H1 (cell line): Measurements from ENCODE around the gene NRXN3. TPM values are rescaled to one million over a fixed set of nuclear protein-coding genes. Genes with fewer than 3 reads are reported as not detected.

Experiments used
- CTCF ChIA-PET: fragments of 300-600 bp; sonication (Branson Sonifier 250); formaldehyde crosslinking; loops from one replicate; lab custom pipeline; 2021; ENCODE audit not compliant: partially characterized antibody; lab: Charles Lee
- POLR2A ChIA-PET: fragments of 300-600 bp; sonication (Branson Sonifier 250); formaldehyde crosslinking; loops from one replicate; lab custom pipeline; 2021; ENCODE audit warnings: inconsistent platforms; ENCODE audit not compliant: partially characterized antibody; lab: Charles Lee
- DNase-seq, 2 experiments: peaks; one replicate each; pipeline versions ENCODE4 v3.0.0 to v3.0.0-alpha.2; 2010 to 2022; ENCODE audit warnings: low spot score in 2 of 2, low read depth in 1 of 2, mixed read lengths in 1 of 2
- FAIRE-seq: peaks from 2 replicates; lab custom pipeline; 2011; peaks lifted over from hg19 to GRCh38; lab: Jason Lieb, UNC
- H2AFZ ChIP-seq: 2 replicates; pipeline ENCODE4 v1.8.1; 2012; ENCODE audit warnings: low read length, inconsistent platforms
- H2AK5ac ChIP-seq: 2 replicates; pipeline ENCODE4 v1.6.1; 2013; ENCODE audit warnings: low read depth, low read length
- H2BK120ac ChIP-seq: replicated peaks from 2 replicates; pipeline ENCODE3; 2013; ENCODE audit warnings: low read depth, low read length, inconsistent platforms
- H2BK12ac ChIP-seq: 2 replicates; pipeline ENCODE4 v1.6.1; 2013; ENCODE audit warnings: low read depth, low read length
- H2BK15ac ChIP-seq: 2 replicates; pipeline ENCODE4 v1.6.1; 2013; ENCODE audit warnings: low read length
- H2BK20ac ChIP-seq: 2 replicates; pipeline ENCODE4 v1.6.1; 2013; ENCODE audit warnings: low read length
- H2BK5ac ChIP-seq: 2 replicates; pipeline ENCODE4 v1.6.1; 2013; ENCODE audit warnings: low read depth, low read length
- H3K14ac ChIP-seq: 2 replicates; pipeline ENCODE4 v1.6.1; 2013; ENCODE audit warnings: inconsistent platforms; ENCODE audit not compliant: insufficient read length
- H3K18ac ChIP-seq: 2 replicates; pipeline ENCODE4 v1.6.1; 2013; ENCODE audit warnings: low read length; ENCODE audit errors: extremely low read depth
- H3K23ac ChIP-seq: 2 replicates; pipeline ENCODE4 v1.6.1; 2013; ENCODE audit warnings: inconsistent platforms; ENCODE audit not compliant: insufficient read length
- H3K23me2 ChIP-seq: 2 replicates; pipeline ENCODE4 v1.6.1; 2013; ENCODE audit warnings: low read depth, low read length
- H3K27ac ChIP-seq: 2 replicates; pipeline ENCODE4 v1.6.1; 2011; ENCODE audit warnings: low read depth, low read length, inconsistent platforms
- H3K27me3 ChIP-seq, 4 experiments: replicated peaks in 1 of 4; 1 replicate in 1 of 4; 2 replicates in 3 of 4; pipeline versions ENCODE4 v1.6.1 to v1.8.1; 2011 to 2013; ENCODE audit warnings: low read length in 3 of 4, mild to moderate bottlenecking in 3 of 4, inconsistent platforms in 2 of 4, mixed read lengths in 2 of 4, moderate library complexity in 1 of 4; ENCODE audit not compliant: control insufficient read depth in 3 of 4, insufficient read depth in 3 of 4; ENCODE audit errors: extremely low read depth in 1 of 4
- H3K36me3 ChIP-seq, 4 experiments: 2 replicates each; pipeline versions ENCODE4 v1.6.1 to v1.8.1; 2011 to 2013; ENCODE audit warnings: mild to moderate bottlenecking in 4 of 4, low read length in 3 of 4, moderate library complexity in 2 of 4, control low read depth in 1 of 4, inconsistent platforms in 1 of 4; ENCODE audit not compliant: insufficient read depth in 4 of 4, control insufficient read depth in 2 of 4
- H3K4ac ChIP-seq: replicated peaks from 2 replicates; pipeline ENCODE3; 2013; ENCODE audit warnings: low read length, low read depth, mixed read lengths, inconsistent platforms; ENCODE audit not compliant: insufficient read length
- H3K4me1 ChIP-seq, 4 experiments: replicated peaks in 1 of 4; 1 replicate in 1 of 4; 2 replicates in 3 of 4; pipeline versions ENCODE4 v1.6.1 to v1.8.1; 2011 to 2013; ENCODE audit warnings: low read length in 3 of 4, inconsistent platforms in 2 of 4, mixed read lengths in 1 of 4; ENCODE audit not compliant: insufficient read depth in 4 of 4, control insufficient read depth in 3 of 4
- H3K4me2 ChIP-seq, 2 experiments: 2 replicates each; pipeline versions ENCODE4 v1.6.1 to v1.8.1; 2011 to 2013; ENCODE audit warnings: low read depth in 2 of 2, low read length in 2 of 2, control low read depth in 1 of 2, inconsistent platforms in 1 of 2, mild to moderate bottlenecking in 1 of 2; ENCODE audit not compliant: insufficient read depth in 1 of 2
- H3K4me3 ChIP-seq, 4 experiments: fragments of 200-600, 300-600 bp in 1 of 4; sonication (generic), shearing (Covaris generic), sonication (Bioruptor Twin) in 1 of 4; 2 replicates each; pipeline versions ENCODE4 v1.5.1 to v1.8.1; 2011 to 2016; ENCODE audit warnings: low read length in 4 of 4, low read depth in 3 of 4, control low read depth in 2 of 4, inconsistent platforms in 2 of 4, mild to moderate bottlenecking in 2 of 4, mixed read lengths in 1 of 4, moderate library complexity in 1 of 4; ENCODE audit not compliant: insufficient read depth in 2 of 4; ENCODE audit errors: extremely low read depth in 1 of 4
- H3K56ac ChIP-seq: replicated peaks from 2 replicates; pipeline ENCODE3; 2013; ENCODE audit warnings: low read depth, mild to moderate bottlenecking, mixed read lengths, low read length, inconsistent platforms; ENCODE audit not compliant: insufficient read length
- H3K79me1 ChIP-seq: 2 replicates; pipeline ENCODE4 v1.6.1; 2013; ENCODE audit warnings: low read depth, low read length, control low read depth
- H3K79me2 ChIP-seq, 2 experiments: 2 replicates each; pipeline versions ENCODE4 v1.6.1 to v1.8.1; 2012 to 2013; ENCODE audit warnings: low read length in 2 of 2, mild to moderate bottlenecking in 2 of 2, inconsistent platforms in 1 of 2; ENCODE audit not compliant: insufficient read depth in 2 of 2, control insufficient read depth in 1 of 2
- H3K9ac ChIP-seq, 4 experiments: replicated peaks in 1 of 4; 1 replicate in 1 of 4; 2 replicates in 3 of 4; pipeline versions ENCODE4 v1.6.1 to v1.8.1; 2011 to 2013; ENCODE audit warnings: low read depth in 3 of 4, low read length in 3 of 4, control low read depth in 2 of 4, mild to moderate bottlenecking in 2 of 4, moderate library complexity in 2 of 4, inconsistent platforms in 1 of 4; ENCODE audit errors: extremely low read depth in 1 of 4
- H3K9me3 ChIP-seq, 2 experiments: 2 replicates each; pipeline versions ENCODE4 v1.6.1 to v1.8.1; 2012 to 2013; ENCODE audit warnings: mild to moderate bottlenecking in 2 of 2, moderate library complexity in 2 of 2, control low read depth in 1 of 2, inconsistent platforms in 1 of 2, low read depth in 1 of 2, low read length in 1 of 2, mixed read lengths in 1 of 2; ENCODE audit not compliant: insufficient read depth in 2 of 2
- H4K20me1 ChIP-seq, 2 experiments: replicated peaks in 1 of 2; 2 replicates each; pipeline versions ENCODE3 to v1.8.1; 2011 to 2013; ENCODE audit warnings: inconsistent platforms in 2 of 2, low read length in 2 of 2, mild to moderate bottlenecking in 1 of 2; ENCODE audit not compliant: insufficient read depth in 2 of 2, control insufficient read depth in 1 of 2
- H4K5ac ChIP-seq: 2 replicates; pipeline ENCODE4 v1.6.1; 2013; ENCODE audit warnings: low read length, low read depth, mixed read lengths, inconsistent platforms; ENCODE audit not compliant: insufficient read length
- H4K8ac ChIP-seq: 2 replicates; pipeline ENCODE4 v1.8.0; 2013; ENCODE audit warnings: mild to moderate bottlenecking, moderate library complexity, low read length, inconsistent platforms; ENCODE audit not compliant: insufficient read depth; ENCODE audit errors: extremely low read depth
- H4K91ac ChIP-seq: replicated peaks from 2 replicates; pipeline ENCODE3; 2013; ENCODE audit warnings: low read length, mixed read lengths, inconsistent platforms; ENCODE audit not compliant: insufficient read length
- JUND ChIP-seq: IDR thresholded peaks from 2 replicates; pipeline ENCODE4 v1.6.1; 2011; ENCODE audit warnings: mild to moderate bottlenecking, improper control_type of control experiment, low read length
- RAD21 ChIP-seq, 2 experiments: IDR thresholded peaks in 1 of 2; conservative IDR thresholded peaks in 1 of 2; 2 replicates each; pipeline ENCODE4 v1.6.1; 2011; ENCODE audit warnings: low read depth in 2 of 2, low read length in 2 of 2, improper control_type of control experiment in 1 of 2, inconsistent platforms in 1 of 2, mild to moderate bottlenecking in 1 of 2, moderate library complexity in 1 of 2
- TAF7 ChIP-seq: optimal IDR thresholded peaks from 2 replicates; pipeline ENCODE3; 2011; ENCODE audit warnings: low read depth, mild to moderate bottlenecking, inconsistent platforms, low read length, moderate library complexity, borderline replicate concordance
- polyA plus RNA-seq, 7 experiments: library from polyadenylated mRNA; depleted of rRNA in 3 of 7; stranded (reverse) in 5 of 7; unstranded in 2 of 7; fragments of >200 nt in 5 of 7; fragments of 200-250 nt in 2 of 7; gene quantifications; 1 replicate in 5 of 7; 2 replicates in 1 of 7; 4 replicates in 1 of 7; pipeline versions ENCODE4 v1.2.1 to v1.2.3, GENCODE V29; 2011 to 2013; ENCODE audit warnings: missing spikeins in 2 of 7, mixed read lengths in 2 of 7
- total RNA-seq: library from RNA; stranded (reverse); fragmentation: NEBNext Ultra II Directional; extraction: Animal tissue kit (Norgen Biotek cat#: 25700); gene quantifications from 2 replicates; pipeline ENCODE4 v1.2.1, GENCODE V29; 2021
- TF ChIP-seq, protein P1 (sequence below): IDR thresholded peaks from 2 replicates; pipeline ENCODE4 v1.6.1; 2011; ENCODE audit warnings: low read depth, mild to moderate bottlenecking, low read length; ENCODE audit not compliant: insufficient read depth

NRXN3 gene
- total and polyA plus RNA-seq, 2 of the 8 experiments (the other 6 are each of a cell fraction or from before 2014, with no cell fraction given) = 2.6 to 4.1 TPM

DNA sequence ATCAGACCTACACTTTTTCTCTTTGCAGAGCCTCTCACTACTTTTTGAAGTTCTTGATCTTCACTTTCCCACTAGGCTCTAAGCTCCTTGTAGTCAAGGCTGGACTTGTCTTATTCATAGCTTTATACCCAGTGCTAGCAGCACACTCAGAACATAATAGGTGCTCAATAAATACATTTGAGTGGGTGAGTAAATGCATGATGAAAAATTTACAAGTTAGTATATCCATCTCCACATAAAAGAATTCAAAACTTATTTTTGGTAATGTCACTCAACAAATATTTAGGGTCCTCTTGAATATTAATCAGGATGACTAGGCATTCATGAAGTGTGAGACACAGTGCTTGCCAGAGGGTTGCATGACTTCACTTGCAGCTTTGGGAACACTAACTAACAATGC is 52.6 kb downstream of the NRXN3 start:
- no peak overlapping the region for H3K27ac ChIP-seq
- no peak overlapping the region for H3K4ac ChIP-seq
- no peak overlapping the region for H2BK120ac ChIP-seq
- H2BK20ac ChIP-seq = no peak overlapping the region
- H3K56ac ChIP-seq = no peak overlapping the region
- H3K23me2 ChIP-seq = no peaks in the 10 kb centered on the region; the same call in 1 of the 2 replicates
- H3K23ac ChIP-seq = no peak overlapping the region
- no peak overlapping the region for H3K14ac ChIP-seq
- no peaks in the 10 kb centered on the region for H4K20me1 ChIP-seq
- H3K4me1 ChIP-seq = no peaks in the 10 kb centered on the region; a peak in 1 of 7 replicates
- no peaks in the 10 kb centered on the region for H3K36me3 ChIP-seq
- no peak overlapping the region for H4K5ac ChIP-seq
- FAIRE-seq (no peak), DNase-seq (no peak)
- H3K79me2 ChIP-seq = no peaks in the 10 kb centered on the region
- H4K8ac ChIP-seq = no peak overlapping the region
- H3K79me1 ChIP-seq = no peaks in the 10 kb centered on the region
- no peak overlapping the region for H2BK15ac ChIP-seq
- H2BK12ac ChIP-seq = no peak overlapping the region
- no peak overlapping the region for H2AK5ac ChIP-seq
- H2BK5ac ChIP-seq = no peak overlapping the region
- no peak overlapping the region for H3K4me3 ChIP-seq
- no peaks in the 10 kb centered on the region for H3K9me3 ChIP-seq
- ChIA-PET CTCF (interaction anchor here (1.1 kb wide), 1 partner anchor 41 kb away, joined by 4 read pairs; no protein-coding TSS in a partner anchor), POLR2A (interaction anchor here (1.1 kb wide), 1 partner anchor 27 kb away, joined by 4 read pairs; no protein-coding TSS in a partner anchor)
- H3K18ac ChIP-seq = no peak overlapping the region
- no peak overlapping the region for H4K91ac ChIP-seq
- no peak overlapping the region for H3K4me2 ChIP-seq
- no peaks in the 10 kb centered on the region for H3K27me3 ChIP-seq
- no peak overlapping the region for H3K9ac ChIP-seq
- no peak overlapping the region for H2AFZ ChIP-seq
- TF ChIP-seq, protein P1, sequence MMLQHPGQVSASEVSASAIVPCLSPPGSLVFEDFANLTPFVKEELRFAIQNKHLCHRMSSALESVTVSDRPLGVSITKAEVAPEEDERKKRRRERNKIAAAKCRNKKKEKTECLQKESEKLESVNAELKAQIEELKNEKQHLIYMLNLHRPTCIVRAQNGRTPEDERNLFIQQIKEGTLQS = no peak
- TF ChIP-seq JUND = no peak
- TF ChIP-seq TAF7 = no peak
- TF ChIP-seq RAD21 (IDR thresholded peaks at IDR 0.05 in 1 of 2, conservative IDR thresholded peaks at IDR 0.05 in 1 of 2; ENCODE audit: low read depth in 2 of 2, low read length in 2 of 2) = no peak
